ENCODE results near the gene ENPP4.

- TF ChIP-seq POLR2AphosphoS5 (IDR thresholded peaks at IDR 0.05) = no peak
- TF ChIP-seq EZH2 (IDR thresholded peaks at IDR 0.05; ENCODE audit: borderline replicate concordance, insufficient read depth, low read length, poor library complexity, severe bottlenecking) = no peak
- no peak for TF ChIP-seq CTCF (IDR thresholded peaks at IDR 0.05; ENCODE audit: poor library complexity, severe bottlenecking)
Observed at GRCh38 chr6:46128476-46128875, 1.3 kb upstream of the ENPP4 start.

All from neural cell (in vitro differentiated cells).